GM23248 (cell line): ENCODE measurements around the gene MPZL1. TPM values are rescaled to one million over a fixed set of nuclear protein-coding genes. Genes with fewer than 3 reads are reported as not detected.

Experiments used
- DNase-seq: peaks from one replicate; pipeline ENCODE4 v3.0.0-alpha.2; 2015
- H2AFZ ChIP-seq: fragments of 200-600 bp; sonication (generic); 2 replicates; pipeline ENCODE4 v1.6.1; 2016; ENCODE audit warnings: antibody characterized with exemption
- H3F3A ChIP-seq: fragments of 200-600 bp; sonication (generic); 2 replicates; pipeline ENCODE4 v1.6.1; 2016; ENCODE audit warnings: mild to moderate bottlenecking, antibody characterized with exemption, mixed run types; ENCODE audit not compliant: insufficient read depth
- H3K27ac ChIP-seq: fragments of 200-600 bp; sonication (generic); 2 replicates; pipeline ENCODE4 v1.5.1; 2016; ENCODE audit warnings: mild to moderate bottlenecking
- H3K27me3 ChIP-seq: fragments of 200-600 bp; sonication (generic); replicated peaks from 2 replicates; pipeline ENCODE4 v1.6.1; 2016; ENCODE audit warnings: mild to moderate bottlenecking; ENCODE audit not compliant: insufficient read depth
- H3K36me3 ChIP-seq: fragments of 200-600 bp; sonication (generic); 2 replicates; pipeline ENCODE4 v1.6.1; 2016; ENCODE audit warnings: low read depth, mild to moderate bottlenecking
- H3K4me1 ChIP-seq: fragments of 200-600 bp; sonication (generic); 2 replicates; pipeline ENCODE4 v1.6.1; 2016; ENCODE audit warnings: mild to moderate bottlenecking; ENCODE audit not compliant: insufficient read depth
- H3K4me2 ChIP-seq: fragments of 200-600 bp; sonication (generic); one replicate; pipeline ENCODE4 v1.6.1; 2016; ENCODE audit warnings: mild to moderate bottlenecking; ENCODE audit not compliant: unreplicated experiment
- H3K4me3 ChIP-seq: fragments of 200-600 bp; sonication (generic); 2 replicates; pipeline ENCODE4 v1.5.1; 2016; ENCODE audit warnings: mild to moderate bottlenecking
- H3K79me2 ChIP-seq: fragments of 200-600 bp; sonication (generic); 2 replicates; pipeline ENCODE4 v1.6.1; 2016; ENCODE audit warnings: mild to moderate bottlenecking; ENCODE audit not compliant: insufficient read depth
- H3K9ac ChIP-seq: fragments of 200-600 bp; sonication (generic); 2 replicates; pipeline ENCODE4 v1.6.1; 2016; ENCODE audit warnings: mild to moderate bottlenecking
- H3K9me2 ChIP-seq: fragments of 200-600 bp; sonication (generic); 2 replicates; pipeline ENCODE4 v1.6.1; 2016; ENCODE audit warnings: mixed run types, mild to moderate bottlenecking, moderate library complexity; ENCODE audit not compliant: insufficient read depth
- H3K9me3 ChIP-seq: fragments of 200-600 bp; sonication (generic); one replicate; pipeline ENCODE4 v1.6.1; 2017; ENCODE audit warnings: low read depth
- H4K20me1 ChIP-seq: fragments of 200-600 bp; sonication (generic); 2 replicates; pipeline ENCODE4 v1.6.0; 2016; ENCODE audit not compliant: insufficient read depth
- EZH2 ChIP-seq: fragments of 200-600 bp; sonication (generic); IDR thresholded peaks from 2 replicates; pipeline ENCODE4 v1.6.1; 2018; ENCODE audit warnings: antibody characterized with exemption, mild to moderate bottlenecking; ENCODE audit not compliant: insufficient read depth, poor library complexity, severe bottlenecking
- EZH2phosphoT487 ChIP-seq: fragments of 200-600 bp; sonication (generic); IDR thresholded peaks from 2 replicates; pipeline ENCODE4 v1.6.1; 2018; ENCODE audit warnings: antibody characterized with exemption, moderate library complexity, mild to moderate bottlenecking, low read depth; ENCODE audit not compliant: insufficient read depth
- WGBS, 2 experiments: methylation state at CpG; one replicate each; pipeline ENCODE4 v1.1.6; 2015 to 2017; ENCODE audit warnings: low lambda C conversion rate in 2 of 2, low coverage in 1 of 2; ENCODE audit errors: missing lambda C conversion rate in 2 of 2; 5-methylcytosine and 5-hydroxymethylcytosine counted together
- in situ Hi-C: fragments of 300-500 bp; cut with MboI; formaldehyde crosslinking; loops from 2 replicates; pipeline ENCODE4 v1.15.0; 2020
- polyA plus RNA-seq: library from polyadenylated mRNA; unstranded; fragments of >200 nt; fragmentation: Nextera tagmentation; extraction: Ambion mirVana; gene quantifications from 2 replicates; pipeline ENCODE4 v1.2.1, GENCODE V29; 2016
- total RNA-seq: library from RNA; depleted of rRNA; stranded (reverse); fragments of >200 nt; shearing (Covaris generic); gene quantifications from 2 replicates; pipeline ENCODE4 v1.2.3, GENCODE V29; 2014

Gene MPZL1
- total and polyA plus RNA-seq, 2 experiments from 2014 or later, result 144 to 284 TPM

DNA sequence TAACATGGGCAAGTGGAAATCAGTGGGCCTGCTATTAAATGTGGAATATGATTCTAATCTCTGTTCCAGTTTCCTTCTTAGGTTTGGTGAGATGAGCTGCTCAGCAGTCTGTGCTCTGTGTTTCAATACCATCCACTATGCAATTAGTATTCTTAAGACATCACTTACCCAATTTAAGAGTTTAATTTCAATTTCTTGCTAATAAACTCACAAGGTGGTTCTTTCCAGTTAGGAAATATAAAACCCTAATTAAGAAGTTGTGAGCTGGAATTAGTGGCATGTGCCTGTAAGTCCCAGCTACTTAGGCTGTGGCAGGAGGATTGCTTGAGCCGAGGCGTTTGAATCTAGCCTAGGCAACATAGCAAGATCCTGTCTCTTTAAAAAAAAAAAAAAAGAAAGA, 51.7 kb downstream of the MPZL1 start:
- no peaks in the 10 kb centered on the region for H3K9me3 ChIP-seq
- no peak overlapping the region for H2AFZ ChIP-seq
- peaks cover 51% of the 10 kb centered on the region for H3K36me3 ChIP-seq
- H3K4me3 ChIP-seq, result no peak overlapping the region
- in situ Hi-C loops, result no loop called here
- TF ChIP-seq EZH2phosphoT487 (no peak), EZH2 (no peak)
- no peaks in the 10 kb centered on the region for H3K27me3 ChIP-seq
- 98 to 100% methylated on average over 2 of the region's 2 CpGs for WGBS, 2 experiments
- H3K4me1 ChIP-seq, result peaks cover 32% of the 10 kb centered on the region
- H3K79me2 ChIP-seq, result peaks cover 71% of the 10 kb centered on the region
- peaks cover 34% of the 10 kb centered on the region; the same call in 1 of the 2 replicates for H3F3A ChIP-seq
- H3K4me2 ChIP-seq, result no peak overlapping the region
- no peaks in the 10 kb centered on the region for H3K9me2 ChIP-seq
- no peak for DNase-seq
- H4K20me1 ChIP-seq, result peaks cover 7% of the 10 kb centered on the region; the same call in 1 of the 2 replicates
- no peak overlapping the region for H3K9ac ChIP-seq
- no peak overlapping the region for H3K27ac ChIP-seq

DNA sequence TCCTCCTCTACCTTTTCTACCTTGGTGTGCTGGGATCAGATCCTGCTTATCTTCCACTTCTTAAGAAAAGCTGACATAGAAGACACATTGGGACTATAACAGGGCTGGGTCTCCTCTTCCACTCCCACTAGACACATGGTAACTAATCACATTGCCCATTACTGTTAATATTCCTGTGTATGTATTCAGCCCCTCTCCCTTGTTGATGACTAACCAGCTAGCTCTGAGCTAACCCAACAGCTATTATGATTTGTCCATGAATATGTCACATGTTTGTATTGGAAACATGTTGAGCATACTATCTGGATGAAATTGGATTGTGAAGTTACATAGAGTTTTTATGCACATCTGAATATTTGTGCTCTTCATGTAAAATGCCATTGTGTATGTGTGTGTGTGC, 52.9 kb downstream of the MPZL1 start:
- no peak overlapping the region for H3K4me2 ChIP-seq

GRCh38 chr1:167775178-167775577, 53.4 kb downstream of the MPZL1 start:
- in situ Hi-C loops, result no loop called here
- H3K36me3 ChIP-seq, result peaks cover 53% of the 10 kb centered on the region
- no peak overlapping the region for H3K4me3 ChIP-seq
- TF ChIP-seq EZH2phosphoT487, result no peak
- H3K4me1 ChIP-seq, result peaks cover 32% of the 10 kb centered on the region
- peaks cover 42% of the 10 kb centered on the region for H3F3A ChIP-seq
- peak overlapping the region; percentile 5 for H3K4me2 ChIP-seq
- H3K9me3 ChIP-seq, result no peaks in the 10 kb centered on the region
- peak; percentile 56 for DNase-seq
- H3K9me2 ChIP-seq, result no peaks in the 10 kb centered on the region
- no peak overlapping the region for H3K9ac ChIP-seq
- peak overlapping the region; percentile 43 for H3K27ac ChIP-seq
- H2AFZ ChIP-seq, result no peak overlapping the region
- peaks cover 54% of the 10 kb centered on the region for H3K79me2 ChIP-seq
- H3K27me3 ChIP-seq, result no peaks in the 10 kb centered on the region
- H4K20me1 ChIP-seq, result 0 out of 2 replicates have a peak, but pooled peaks cover under 1% of the 10 kb centered on the region
- WGBS, 2 experiments, result 27 to 36% methylated on average over 2 of the region's 2 CpGs

More for the DNA sequence above, 52.9 kb downstream of the MPZL1 start:
- Histone ChIP-seq H4K20me1 (peaks cover 5% of the 10 kb centered on the region; the same call in 1 of the 2 replicates), H3K9me3 (no peaks in the 10 kb centered on the region), H3K4me3 (no peak overlapping the region), H3F3A (peaks cover 38% of the 10 kb centered on the region), H2AFZ (no peak overlapping the region), H3K27ac (peak overlapping the region; percentile 43; the same call in 1 of the 2 replicates), H3K4me1 (peaks cover 32% of the 10 kb centered on the region), H3K9me2 (no peaks in the 10 kb centered on the region), H3K27me3 (no peaks in the 10 kb centered on the region), H3K79me2 (peaks cover 59% of the 10 kb centered on the region), H3K9ac (no peak overlapping the region), H3K36me3 (peaks cover 54% of the 10 kb centered on the region)
- peak; percentile 51 for DNase-seq
- in situ Hi-C loops, result no loop called here
- TF ChIP-seq EZH2, result no peak
- TF ChIP-seq EZH2phosphoT487, result no peak

DNA sequence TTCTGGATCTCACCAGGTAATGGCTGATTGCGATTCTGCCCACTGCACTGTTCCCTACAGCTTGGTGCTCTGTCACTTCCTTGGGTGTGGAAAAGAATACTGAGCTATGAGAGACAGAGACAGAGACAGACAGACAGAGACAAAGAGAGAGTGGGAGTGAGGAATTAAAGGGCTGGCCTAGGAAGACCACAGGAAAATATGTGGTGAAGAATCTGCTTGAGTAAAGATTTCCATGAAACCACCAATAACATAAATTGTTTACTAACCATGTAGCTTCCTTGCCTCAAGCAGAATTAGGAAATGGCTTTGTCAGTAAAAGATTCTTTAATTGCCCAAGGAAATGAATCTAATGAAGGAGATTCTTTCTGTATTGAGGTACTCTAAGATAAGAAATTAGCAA, 54.4 kb downstream of the MPZL1 start:
- no peak for TF ChIP-seq EZH2
- TF ChIP-seq EZH2phosphoT487, result no peak
- H3K4me3 ChIP-seq, result no peak overlapping the region
- H3K9ac ChIP-seq, result no peak overlapping the region
- H3F3A ChIP-seq, result peaks cover 42% of the 10 kb centered on the region
- no peaks in the 10 kb centered on the region for H4K20me1 ChIP-seq
- H3K27me3 ChIP-seq, result no peaks in the 10 kb centered on the region
- peak overlapping the region; percentile 1 for H3K4me2 ChIP-seq
- H3K9me2 ChIP-seq, result no peaks in the 10 kb centered on the region
- peak overlapping the region; percentile 44 for H3K27ac ChIP-seq
- H3K36me3 ChIP-seq, result peaks cover 53% of the 10 kb centered on the region
- DNase-seq, result peak; percentile 62
- WGBS, 2 experiments, result 95 to 100% methylated on average over 1 of the region's 1 CpG
- H3K79me2 ChIP-seq, result peaks cover 49% of the 10 kb centered on the region
- H2AFZ ChIP-seq, result no peak overlapping the region
- H3K4me1 ChIP-seq, result peaks cover 32% of the 10 kb centered on the region
- in situ Hi-C loops, result no loop called here
- no peaks in the 10 kb centered on the region for H3K9me3 ChIP-seq

DNA sequence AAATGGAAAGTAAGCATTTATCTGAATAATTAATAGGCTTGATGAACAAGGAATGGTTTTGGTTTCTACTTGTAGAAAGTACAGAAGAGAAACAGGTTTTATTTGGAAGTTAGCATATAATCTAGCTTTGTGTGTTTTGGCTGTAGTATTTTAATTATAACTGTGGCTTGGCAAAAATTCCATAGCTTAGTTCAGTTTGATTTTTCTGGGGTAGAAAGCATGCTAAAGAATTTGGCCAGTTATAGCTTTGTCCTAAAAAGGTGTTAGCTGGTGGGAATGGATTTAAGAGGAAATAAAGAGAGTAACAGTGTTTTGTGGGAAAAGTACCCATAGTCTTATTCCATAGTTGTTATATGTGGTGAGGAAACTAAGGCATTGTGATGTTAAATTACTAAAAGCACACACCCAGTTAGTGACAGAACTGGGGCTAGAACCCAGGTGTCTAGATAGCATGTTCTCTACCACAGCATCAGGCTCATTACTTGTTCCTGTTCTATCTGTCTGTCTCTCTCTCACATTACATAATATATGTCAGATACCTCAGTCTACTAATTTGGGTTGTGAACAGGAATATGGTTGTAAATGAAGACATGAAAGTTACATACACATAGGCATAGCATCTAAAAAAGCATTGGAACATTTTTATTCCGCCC, 55.0 kb downstream of the MPZL1 start:
- Histone ChIP-seq H2AFZ (no peak overlapping the region), H3K79me2 (peaks cover 45% of the 10 kb centered on the region), H3K9me2 (no peaks in the 10 kb centered on the region), H3K27ac (peak overlapping the region; percentile 44), H3K4me1 (peaks cover 32% of the 10 kb centered on the region), H3K27me3 (no peaks in the 10 kb centered on the region), H3F3A (peaks cover 42% of the 10 kb centered on the region), H4K20me1 (no peaks in the 10 kb centered on the region), H3K9ac (no peak overlapping the region), H3K4me3 (no peak overlapping the region), H3K9me3 (no peaks in the 10 kb centered on the region), H3K36me3 (peaks cover 56% of the 10 kb centered on the region), H3K4me2 (peak overlapping the region; percentile 1)
- in situ Hi-C loops, result no loop called here
- DNase-seq, result no peak
- WGBS, 2 experiments, result 100% methylated on average over 1 of the region's 1 CpG
- TF ChIP-seq EZH2phosphoT487 (no peak), EZH2 (no peak)
